ENCODE data around the gene ZP2. TPM values are rescaled to one million over a fixed set of nuclear protein-coding genes. Genes with fewer than 3 reads are reported as not detected.
A peak's percentile ranks its signal among the peaks of the same experiment; 100 is the strongest.

The ZP2 gene
- total RNA-seq, 1 donor from 2014 or later, result 0.67 TPM

DNA sequence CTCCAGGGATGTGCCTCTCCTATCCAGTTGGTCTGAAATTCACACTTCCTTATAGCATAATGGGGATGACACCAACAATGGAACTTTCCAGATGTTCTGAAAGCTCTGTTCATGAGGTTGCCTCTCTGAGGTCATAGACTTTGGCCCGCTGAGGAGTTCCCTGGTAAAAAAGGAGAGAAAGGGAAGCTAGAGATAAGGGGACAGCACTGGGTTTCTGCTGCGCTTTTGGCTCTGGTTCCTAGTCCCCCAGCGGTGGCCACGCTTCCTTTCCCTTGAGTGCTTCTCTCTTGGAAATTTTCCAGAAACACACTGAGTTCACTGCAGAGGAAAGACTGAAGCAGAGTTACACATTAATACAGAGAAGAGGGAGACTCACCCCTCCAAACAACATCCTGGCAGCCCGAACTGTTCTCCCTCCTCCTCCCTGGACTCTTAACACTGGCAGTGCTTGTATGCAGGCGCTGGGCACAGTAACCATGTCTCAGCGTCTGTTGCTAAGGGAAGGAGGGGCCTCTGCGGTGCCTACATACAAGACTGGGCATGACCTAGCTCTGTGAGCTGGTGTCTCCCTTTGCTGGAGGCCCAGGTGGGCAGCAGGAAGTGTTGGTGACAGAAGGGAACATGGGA is 60.9 kb downstream of the ZP2 start, which contains the start of gene DNAH3:
TSS of gene DNAH3 (minus strand) at position 472 of the 627 bp plus-strand sequence. CDS start 527 bp downstream, outside the sequence.
- DNase-seq (peak; percentile 68), ATAC-seq (peak; percentile 90)
- Histone ChIP-seq H3K27me3 (no peaks in the 10 kb centered on the region), H3K9me3 (no peaks in the 10 kb centered on the region), H3K27ac (no peak within 1 kb of the TSS), H3K4me1 (peaks cover 4% of the 10 kb centered on the region), H3K36me3 (no peaks in the 10 kb centered on the region), H3K4me3 (no peak within 1 kb of the TSS)
- TF ChIP-seq, protein P1, sequence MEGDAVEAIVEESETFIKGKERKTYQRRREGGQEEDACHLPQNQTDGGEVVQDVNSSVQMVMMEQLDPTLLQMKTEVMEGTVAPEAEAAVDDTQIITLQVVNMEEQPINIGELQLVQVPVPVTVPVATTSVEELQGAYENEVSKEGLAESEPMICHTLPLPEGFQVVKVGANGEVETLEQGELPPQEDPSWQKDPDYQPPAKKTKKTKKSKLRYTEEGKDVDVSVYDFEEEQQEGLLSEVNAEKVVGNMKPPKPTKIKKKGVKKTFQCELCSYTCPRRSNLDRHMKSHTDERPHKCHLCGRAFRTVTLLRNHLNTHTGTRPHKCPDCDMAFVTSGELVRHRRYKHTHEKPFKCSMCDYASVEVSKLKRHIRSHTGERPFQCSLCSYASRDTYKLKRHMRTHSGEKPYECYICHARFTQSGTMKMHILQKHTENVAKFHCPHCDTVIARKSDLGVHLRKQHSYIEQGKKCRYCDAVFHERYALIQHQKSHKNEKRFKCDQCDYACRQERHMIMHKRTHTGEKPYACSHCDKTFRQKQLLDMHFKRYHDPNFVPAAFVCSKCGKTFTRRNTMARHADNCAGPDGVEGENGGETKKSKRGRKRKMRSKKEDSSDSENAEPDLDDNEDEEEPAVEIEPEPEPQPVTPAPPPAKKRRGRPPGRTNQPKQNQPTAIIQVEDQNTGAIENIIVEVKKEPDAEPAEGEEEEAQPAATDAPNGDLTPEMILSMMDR (IDR thresholded peaks at IDR 0.05), result no peak
- intact Hi-C loops (cut with DNase I), result no loop called here

Other genes with a start within 250 kb of the ZP2 start
- 0.06 TPM for gene DNAH3, start 60.7 kb downstream of the ZP2 start, total RNA-seq
- 33.3 TPM for gene LDAF1, start 52.9 kb downstream of the ZP2 start, total RNA-seq
- gene ANKS4B, start 22.1 kb upstream of the ZP2 start, total RNA-seq, result not detected
- gene CRYM, start 66.7 kb upstream of the ZP2 start, total RNA-seq, result 4.8 TPM